OCI-LY3 (cell line): ENCODE data around the gene UBQLN4.

ENCODE experiments used
- EZH2phosphoT487 ChIP-seq: fragments of 200-600 bp; shearing (Covaris generic); IDR thresholded peaks from 2 replicates; pipeline ENCODE4 v1.6.1; 2018; ENCODE audit warnings: antibody characterized with exemption, mixed run types, low read depth
- TF ChIP-seq, protein P1 (sequence below): fragments of 200-600, 300-600 bp; sonication (generic); IDR thresholded peaks from 2 replicates; pipeline ENCODE4 v1.5.1; 2014; ENCODE audit warnings: antibody characterized with exemption, low read length, low read depth

DNA sequence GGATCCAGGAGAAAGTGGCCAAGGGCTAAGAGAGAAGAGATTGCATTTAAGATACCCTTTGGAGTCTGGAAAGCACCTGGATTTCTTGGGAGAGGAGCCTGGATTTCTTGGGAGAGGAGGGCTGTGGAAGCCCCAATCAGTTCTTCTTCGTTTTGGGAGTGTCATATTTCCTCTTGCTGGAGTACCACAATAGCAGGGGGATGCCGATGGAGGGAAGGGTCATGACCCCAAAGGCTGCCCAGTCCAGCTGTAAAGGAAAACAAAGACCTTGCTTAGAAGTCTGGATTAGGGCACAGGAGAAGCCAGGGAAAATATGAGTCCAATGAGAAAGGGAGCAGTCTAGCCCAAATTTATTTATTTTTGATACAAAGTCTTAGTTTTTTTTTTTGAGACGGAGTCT, 44.2 kb downstream of the UBQLN4 start:
- TF ChIP-seq, protein P1, sequence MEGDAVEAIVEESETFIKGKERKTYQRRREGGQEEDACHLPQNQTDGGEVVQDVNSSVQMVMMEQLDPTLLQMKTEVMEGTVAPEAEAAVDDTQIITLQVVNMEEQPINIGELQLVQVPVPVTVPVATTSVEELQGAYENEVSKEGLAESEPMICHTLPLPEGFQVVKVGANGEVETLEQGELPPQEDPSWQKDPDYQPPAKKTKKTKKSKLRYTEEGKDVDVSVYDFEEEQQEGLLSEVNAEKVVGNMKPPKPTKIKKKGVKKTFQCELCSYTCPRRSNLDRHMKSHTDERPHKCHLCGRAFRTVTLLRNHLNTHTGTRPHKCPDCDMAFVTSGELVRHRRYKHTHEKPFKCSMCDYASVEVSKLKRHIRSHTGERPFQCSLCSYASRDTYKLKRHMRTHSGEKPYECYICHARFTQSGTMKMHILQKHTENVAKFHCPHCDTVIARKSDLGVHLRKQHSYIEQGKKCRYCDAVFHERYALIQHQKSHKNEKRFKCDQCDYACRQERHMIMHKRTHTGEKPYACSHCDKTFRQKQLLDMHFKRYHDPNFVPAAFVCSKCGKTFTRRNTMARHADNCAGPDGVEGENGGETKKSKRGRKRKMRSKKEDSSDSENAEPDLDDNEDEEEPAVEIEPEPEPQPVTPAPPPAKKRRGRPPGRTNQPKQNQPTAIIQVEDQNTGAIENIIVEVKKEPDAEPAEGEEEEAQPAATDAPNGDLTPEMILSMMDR: no peak
- no peak for TF ChIP-seq EZH2phosphoT487
